DOHH2 (cell line): ENCODE measurements around the gene MYLK.

Experiments
- H3F3A ChIP-seq: fragments of 200-600 bp; sonication (generic), shearing (Covaris generic); 2 replicates; pipeline ENCODE4 v1.6.0; 2016; ENCODE audit warnings: antibody characterized with exemption, mild to moderate bottlenecking; ENCODE audit not compliant: control insufficient read depth, insufficient read depth
- H3K27ac ChIP-seq: fragments of 200-600 bp; sonication (generic); 2 replicates; pipeline ENCODE4 v1.5.1; 2014; ENCODE audit warnings: low read depth, mild to moderate bottlenecking, low read length, moderate library complexity
- H3K27me3 ChIP-seq: fragments of 200-600 bp; sonication (generic); 2 replicates; pipeline ENCODE4 v1.6.1; 2014; ENCODE audit warnings: mild to moderate bottlenecking, low read length, mixed read lengths; ENCODE audit not compliant: control insufficient read depth
- H3K36me3 ChIP-seq: fragments of 200-600 bp; sonication (generic); 2 replicates; pipeline ENCODE4 v1.6.1; 2014; ENCODE audit warnings: mild to moderate bottlenecking, low read length, moderate library complexity, mixed read lengths; ENCODE audit not compliant: control insufficient read depth
- H3K4me1 ChIP-seq: fragments of 200-600 bp; sonication (generic); 2 replicates; pipeline ENCODE4 v1.6.1; 2014; ENCODE audit warnings: mild to moderate bottlenecking, low read length, mixed read lengths; ENCODE audit not compliant: control insufficient read depth
- H3K4me2 ChIP-seq: fragments of 200-600 bp; sonication (generic); 2 replicates; pipeline ENCODE4 v1.6.0; 2014; ENCODE audit warnings: mild to moderate bottlenecking, low read length, moderate library complexity
- H3K4me3 ChIP-seq: fragments of 200-600 bp; sonication (generic); 2 replicates; pipeline ENCODE4 v1.5.1; 2014; ENCODE audit warnings: mild to moderate bottlenecking, low read length, mixed read lengths
- H3K79me2 ChIP-seq: fragments of 200-600 bp; sonication (generic); 2 replicates; pipeline ENCODE4 v1.6.1; 2014; ENCODE audit warnings: mild to moderate bottlenecking, low read length, mixed read lengths; ENCODE audit not compliant: control insufficient read depth
- H3K9me2 ChIP-seq: fragments of 200-600 bp; sonication (generic); replicated peaks from 2 replicates; pipeline ENCODE4 v1.6.1; 2014; ENCODE audit warnings: mild to moderate bottlenecking, low read length, mixed read lengths; ENCODE audit not compliant: control insufficient read depth
- H3K9me3 ChIP-seq: fragments of 200-600 bp; sonication (generic); 2 replicates; pipeline ENCODE4 v1.6.1; 2014; ENCODE audit warnings: antibody characterized with exemption, low read length, mixed read lengths; ENCODE audit not compliant: control insufficient read depth, insufficient read depth
- H4K20me1 ChIP-seq: fragments of 200-600 bp; sonication (generic); 2 replicates; pipeline ENCODE4 v1.6.0; 2014; ENCODE audit warnings: low read depth, mild to moderate bottlenecking, antibody characterized with exemption, low read length, moderate library complexity; ENCODE audit not compliant: control insufficient read depth, insufficient read depth
- EZH2phosphoT487 ChIP-seq: fragments of 200-600 bp; sonication (generic); IDR thresholded peaks from 2 replicates; pipeline ENCODE4 v1.6.1; 2017; ENCODE audit warnings: borderline replicate concordance, mild to moderate bottlenecking, antibody characterized with exemption, low read length, moderate library complexity, mixed read lengths
- TF ChIP-seq, protein P1 (sequence below): fragments of 200-600 bp; sonication (generic); IDR thresholded peaks from one replicate; pipeline ENCODE4 v1.5.1; 2014; ENCODE audit warnings: antibody characterized with exemption, mild to moderate bottlenecking, low read depth, low read length; ENCODE audit not compliant: poor library complexity, severe bottlenecking

MYLK gene

GRCh38 chr3:123791898-123792297, 92.2 kb downstream of the MYLK start:
- no peak overlapping the region for H3K4me3 ChIP-seq
- no peaks in the 10 kb centered on the region for H4K20me1 ChIP-seq
- H3K27ac ChIP-seq = no peak overlapping the region
- no peaks in the 10 kb centered on the region for H3K79me2 ChIP-seq
- H3K4me1 ChIP-seq = no peaks in the 10 kb centered on the region
- H3K9me3 ChIP-seq = no peaks in the 10 kb centered on the region
- H3F3A ChIP-seq = no peaks in the 10 kb centered on the region
- no peaks in the 10 kb centered on the region for H3K36me3 ChIP-seq
- H3K4me2 ChIP-seq = no peak overlapping the region
- TF ChIP-seq EZH2phosphoT487 = no peak
- TF ChIP-seq, protein P1, sequence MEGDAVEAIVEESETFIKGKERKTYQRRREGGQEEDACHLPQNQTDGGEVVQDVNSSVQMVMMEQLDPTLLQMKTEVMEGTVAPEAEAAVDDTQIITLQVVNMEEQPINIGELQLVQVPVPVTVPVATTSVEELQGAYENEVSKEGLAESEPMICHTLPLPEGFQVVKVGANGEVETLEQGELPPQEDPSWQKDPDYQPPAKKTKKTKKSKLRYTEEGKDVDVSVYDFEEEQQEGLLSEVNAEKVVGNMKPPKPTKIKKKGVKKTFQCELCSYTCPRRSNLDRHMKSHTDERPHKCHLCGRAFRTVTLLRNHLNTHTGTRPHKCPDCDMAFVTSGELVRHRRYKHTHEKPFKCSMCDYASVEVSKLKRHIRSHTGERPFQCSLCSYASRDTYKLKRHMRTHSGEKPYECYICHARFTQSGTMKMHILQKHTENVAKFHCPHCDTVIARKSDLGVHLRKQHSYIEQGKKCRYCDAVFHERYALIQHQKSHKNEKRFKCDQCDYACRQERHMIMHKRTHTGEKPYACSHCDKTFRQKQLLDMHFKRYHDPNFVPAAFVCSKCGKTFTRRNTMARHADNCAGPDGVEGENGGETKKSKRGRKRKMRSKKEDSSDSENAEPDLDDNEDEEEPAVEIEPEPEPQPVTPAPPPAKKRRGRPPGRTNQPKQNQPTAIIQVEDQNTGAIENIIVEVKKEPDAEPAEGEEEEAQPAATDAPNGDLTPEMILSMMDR = no peak
- peaks cover 10% of the 10 kb centered on the region for H3K27me3 ChIP-seq
- no peaks in the 10 kb centered on the region for H3K9me2 ChIP-seq

DNA sequence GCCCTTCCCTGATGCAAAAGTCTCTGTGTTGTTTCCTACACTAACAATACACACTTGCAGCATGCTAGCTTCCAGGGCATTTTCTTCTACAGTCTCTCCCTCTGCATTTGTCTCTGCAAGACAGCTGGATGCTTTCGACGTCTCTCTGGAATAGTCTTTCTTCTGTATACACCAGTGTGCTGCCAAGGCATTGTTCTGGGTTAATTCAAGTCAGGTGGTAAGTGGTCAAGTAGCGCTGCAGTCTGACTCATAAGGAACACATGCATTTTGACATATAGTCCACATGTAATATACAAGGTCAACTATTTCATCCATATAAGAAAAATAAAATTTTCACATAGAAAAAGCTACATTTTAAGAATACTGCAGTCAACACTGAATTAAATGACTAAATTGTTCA, 92.7 kb downstream of the MYLK start:
- no peak overlapping the region for H3K4me2 ChIP-seq
- H3K36me3 ChIP-seq = no peaks in the 10 kb centered on the region
- TF ChIP-seq, protein P1 = no peak
- TF ChIP-seq EZH2phosphoT487 = no peak
- no peak overlapping the region for H3K27ac ChIP-seq
- H3K27me3 ChIP-seq = peaks cover 10% of the 10 kb centered on the region
- H4K20me1 ChIP-seq = no peaks in the 10 kb centered on the region
- no peaks in the 10 kb centered on the region for H3K4me1 ChIP-seq
- no peaks in the 10 kb centered on the region for H3K9me2 ChIP-seq
- H3K79me2 ChIP-seq = no peaks in the 10 kb centered on the region
- no peaks in the 10 kb centered on the region for H3K9me3 ChIP-seq
- H3F3A ChIP-seq = no peaks in the 10 kb centered on the region
- H3K4me3 ChIP-seq = no peak overlapping the region

GRCh38 chr3:123791073-123791370, 93.1 kb downstream of the MYLK start:
- no peak overlapping the region for H3K4me3 ChIP-seq
- no peaks in the 10 kb centered on the region for H3K9me2 ChIP-seq
- TF ChIP-seq, protein P1 = no peak
- no peak for TF ChIP-seq EZH2phosphoT487
- H3K4me1 ChIP-seq = no peaks in the 10 kb centered on the region
- H3K79me2 ChIP-seq = no peaks in the 10 kb centered on the region
- H3K27ac ChIP-seq = no peak overlapping the region
- H4K20me1 ChIP-seq = no peaks in the 10 kb centered on the region
- peaks cover 10% of the 10 kb centered on the region for H3K27me3 ChIP-seq
- H3F3A ChIP-seq = no peaks in the 10 kb centered on the region
- no peaks in the 10 kb centered on the region for H3K9me3 ChIP-seq
- H3K36me3 ChIP-seq = no peaks in the 10 kb centered on the region
- H3K4me2 ChIP-seq = no peak overlapping the region
